ENCODE results near the gene DLG2. TPM values are rescaled to one million over a fixed set of nuclear protein-coding genes. Genes with fewer than 3 reads are reported as not detected.
A peak's percentile ranks its signal among the peaks of the same experiment; 100 is the strongest.

DLG2 gene
- total RNA-seq, 1 donor from 2014 or later = 5.1 TPM

DNA sequence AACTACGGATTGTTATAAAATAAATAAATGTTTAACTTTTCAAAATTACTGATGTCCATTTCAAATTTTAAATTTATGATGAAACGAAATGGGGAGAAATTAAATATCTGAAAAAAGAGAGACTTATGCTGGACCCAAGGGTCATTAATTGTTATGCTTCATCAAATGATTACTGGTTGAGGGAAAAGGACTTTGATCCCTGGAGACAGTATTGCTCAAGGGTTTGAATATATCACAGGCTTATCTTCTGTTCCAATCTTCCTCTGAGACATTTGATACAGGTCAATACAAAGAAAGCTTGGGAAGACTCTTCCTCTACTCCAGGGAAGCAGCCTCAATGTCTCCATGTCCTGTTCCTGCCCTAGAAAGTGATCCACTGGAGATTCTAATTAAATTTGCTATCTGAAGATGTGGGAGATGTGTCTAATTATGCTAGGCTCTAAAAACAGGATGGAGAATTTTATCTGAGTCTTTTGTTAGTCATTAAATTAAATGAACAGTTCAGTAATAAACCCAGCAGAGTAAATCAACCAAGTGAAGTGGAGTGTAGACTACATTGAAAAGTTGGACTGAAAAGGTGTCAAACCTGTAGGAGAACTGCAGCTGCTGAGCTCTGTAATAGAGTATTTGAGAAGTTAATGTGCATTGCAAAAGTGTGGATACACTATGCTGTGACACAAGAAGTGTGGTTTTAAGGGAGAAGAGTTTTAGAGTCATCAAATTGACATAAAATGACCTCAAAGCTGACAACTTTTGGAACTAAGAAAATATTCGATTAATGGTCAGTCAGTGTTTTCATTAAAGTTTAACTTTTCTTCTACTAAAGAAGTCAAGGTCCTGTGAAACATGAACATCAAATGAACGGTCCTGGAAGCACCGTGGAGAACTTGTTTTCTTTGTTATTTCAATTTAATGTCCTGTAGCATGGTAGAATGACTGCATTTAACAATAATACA, 1717.3 kb downstream of the DLG2 start:
- Mint-ChIP-seq H3K27ac (ENCODE audit: unreplicated experiment) (no peak overlapping the region), H3K27me3 (ENCODE audit: unreplicated experiment) (peaks cover 1% of the 10 kb centered on the region), H3K4me1 (ENCODE audit: unreplicated experiment) (peaks cover 24% of the 10 kb centered on the region), H3K36me3 (ENCODE audit: low read depth, unreplicated experiment) (no peaks in the 10 kb centered on the region), H3K9me3 (ENCODE audit: unreplicated experiment) (no peaks in the 10 kb centered on the region), H3K4me3 (ENCODE audit: unreplicated experiment) (no peak overlapping the region)
- no peak for DNase-seq (ENCODE audit: low spot score)
- TF ChIP-seq, protein P1, sequence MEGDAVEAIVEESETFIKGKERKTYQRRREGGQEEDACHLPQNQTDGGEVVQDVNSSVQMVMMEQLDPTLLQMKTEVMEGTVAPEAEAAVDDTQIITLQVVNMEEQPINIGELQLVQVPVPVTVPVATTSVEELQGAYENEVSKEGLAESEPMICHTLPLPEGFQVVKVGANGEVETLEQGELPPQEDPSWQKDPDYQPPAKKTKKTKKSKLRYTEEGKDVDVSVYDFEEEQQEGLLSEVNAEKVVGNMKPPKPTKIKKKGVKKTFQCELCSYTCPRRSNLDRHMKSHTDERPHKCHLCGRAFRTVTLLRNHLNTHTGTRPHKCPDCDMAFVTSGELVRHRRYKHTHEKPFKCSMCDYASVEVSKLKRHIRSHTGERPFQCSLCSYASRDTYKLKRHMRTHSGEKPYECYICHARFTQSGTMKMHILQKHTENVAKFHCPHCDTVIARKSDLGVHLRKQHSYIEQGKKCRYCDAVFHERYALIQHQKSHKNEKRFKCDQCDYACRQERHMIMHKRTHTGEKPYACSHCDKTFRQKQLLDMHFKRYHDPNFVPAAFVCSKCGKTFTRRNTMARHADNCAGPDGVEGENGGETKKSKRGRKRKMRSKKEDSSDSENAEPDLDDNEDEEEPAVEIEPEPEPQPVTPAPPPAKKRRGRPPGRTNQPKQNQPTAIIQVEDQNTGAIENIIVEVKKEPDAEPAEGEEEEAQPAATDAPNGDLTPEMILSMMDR (IDR thresholded peaks at IDR 0.05; ENCODE audit: unreplicated experiment) = no peak

DNA sequence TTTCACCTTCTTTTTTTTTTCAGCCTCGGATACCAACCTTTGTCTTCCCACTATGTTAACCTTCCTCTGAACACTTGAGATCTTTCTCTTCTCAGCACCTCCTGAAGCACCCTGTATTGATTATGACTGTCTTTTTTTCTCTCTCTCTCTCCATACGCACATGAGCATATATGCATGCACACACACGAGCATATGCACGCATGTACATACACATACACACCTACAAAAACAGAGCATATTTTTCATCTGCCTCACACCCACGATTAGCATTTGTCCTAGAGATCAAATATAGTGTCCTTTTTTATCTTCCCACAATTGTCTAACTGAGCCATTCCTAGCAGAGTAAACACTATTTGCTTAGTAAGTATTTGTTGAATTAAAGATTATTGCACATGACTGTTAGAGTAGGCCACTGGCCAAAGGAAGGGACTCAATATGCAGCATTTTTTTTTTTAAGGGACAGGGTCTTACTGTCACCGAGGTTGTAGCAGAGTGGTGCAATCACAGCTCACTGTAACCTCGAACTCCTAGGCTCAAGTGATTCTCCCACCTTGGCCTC, 1718.8 kb downstream of the DLG2 start:
- no peaks in the 10 kb centered on the region for H3K36me3 Mint-ChIP-seq (ENCODE audit: low read depth, unreplicated experiment)
- no peak overlapping the region for H3K4me3 Mint-ChIP-seq (ENCODE audit: unreplicated experiment)
- peaks cover 1% of the 10 kb centered on the region for H3K27me3 Mint-ChIP-seq (ENCODE audit: unreplicated experiment)
- H3K9me3 Mint-ChIP-seq (ENCODE audit: unreplicated experiment) = no peaks in the 10 kb centered on the region
- TF ChIP-seq, protein P1 (IDR thresholded peaks at IDR 0.05; ENCODE audit: unreplicated experiment) = no peak
- H3K4me1 Mint-ChIP-seq (ENCODE audit: unreplicated experiment) = peaks cover 24% of the 10 kb centered on the region
- DNase-seq (ENCODE audit: low spot score) = no peak
- H3K27ac Mint-ChIP-seq (ENCODE audit: unreplicated experiment) = no peak overlapping the region

DNA sequence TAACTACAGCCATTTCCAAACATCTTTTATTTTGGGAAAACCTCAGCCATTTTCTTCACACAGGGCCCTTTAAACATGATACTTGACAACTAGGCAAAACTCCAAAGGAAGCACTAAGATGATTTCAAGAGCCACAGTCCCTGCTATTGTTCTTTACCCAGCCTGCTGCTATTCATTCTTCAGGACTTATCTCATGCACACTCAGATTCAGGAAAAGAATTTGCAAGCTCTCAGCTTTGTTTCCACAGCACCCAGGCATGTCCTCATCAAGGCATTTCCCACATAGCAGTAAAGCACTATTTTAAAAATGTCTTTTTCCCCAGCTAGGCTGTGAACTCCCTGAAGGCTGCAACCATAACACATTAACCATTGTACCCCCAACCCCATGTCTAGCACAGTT, 1731.6 kb downstream of the DLG2 start:
- H3K27me3 Mint-ChIP-seq (ENCODE audit: unreplicated experiment) = peaks cover 2% of the 10 kb centered on the region
- TF ChIP-seq, protein P1 (IDR thresholded peaks at IDR 0.05; ENCODE audit: unreplicated experiment) = no peak
- peak overlapping the region; percentile 99 for H3K27ac Mint-ChIP-seq (ENCODE audit: unreplicated experiment)
- H3K4me3 Mint-ChIP-seq (ENCODE audit: unreplicated experiment) = no peak overlapping the region
- DNase-seq (ENCODE audit: low spot score) = peak; percentile 9
- H3K9me3 Mint-ChIP-seq (ENCODE audit: unreplicated experiment) = peaks cover 6% of the 10 kb centered on the region
- H3K4me1 Mint-ChIP-seq (ENCODE audit: unreplicated experiment) = peaks cover 24% of the 10 kb centered on the region
- no peaks in the 10 kb centered on the region for H3K36me3 Mint-ChIP-seq (ENCODE audit: low read depth, unreplicated experiment)

DNA sequence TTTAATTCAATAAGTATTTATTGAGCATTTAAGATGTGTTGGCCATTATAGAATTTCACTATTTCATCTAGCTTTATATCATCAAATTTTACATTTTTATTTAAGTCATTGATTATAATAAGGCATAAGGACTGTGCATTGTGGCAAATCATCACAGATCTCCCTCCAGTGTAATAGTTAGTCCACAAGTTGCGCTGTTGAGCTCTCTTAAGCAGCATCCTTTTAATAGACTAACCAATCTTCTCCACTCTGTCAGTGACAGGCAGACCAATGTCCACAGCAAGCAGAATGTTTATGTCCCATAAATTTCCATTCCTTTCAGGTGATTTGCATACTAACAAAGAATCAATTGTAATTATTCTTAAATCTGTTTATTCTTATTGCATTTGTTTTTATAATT, 1745.7 kb downstream of the DLG2 start:
- Mint-ChIP-seq H3K9me3 (ENCODE audit: unreplicated experiment) (no peaks in the 10 kb centered on the region), H3K27ac (ENCODE audit: unreplicated experiment) (no peak overlapping the region), H3K27me3 (ENCODE audit: unreplicated experiment) (no peaks in the 10 kb centered on the region), H3K36me3 (ENCODE audit: low read depth, unreplicated experiment) (peaks cover 3% of the 10 kb centered on the region), H3K4me3 (ENCODE audit: unreplicated experiment) (no peak overlapping the region), H3K4me1 (ENCODE audit: unreplicated experiment) (peaks cover 2% of the 10 kb centered on the region)
- TF ChIP-seq, protein P1 (IDR thresholded peaks at IDR 0.05; ENCODE audit: unreplicated experiment) = no peak
- DNase-seq (ENCODE audit: low spot score) = no peak

DNA sequence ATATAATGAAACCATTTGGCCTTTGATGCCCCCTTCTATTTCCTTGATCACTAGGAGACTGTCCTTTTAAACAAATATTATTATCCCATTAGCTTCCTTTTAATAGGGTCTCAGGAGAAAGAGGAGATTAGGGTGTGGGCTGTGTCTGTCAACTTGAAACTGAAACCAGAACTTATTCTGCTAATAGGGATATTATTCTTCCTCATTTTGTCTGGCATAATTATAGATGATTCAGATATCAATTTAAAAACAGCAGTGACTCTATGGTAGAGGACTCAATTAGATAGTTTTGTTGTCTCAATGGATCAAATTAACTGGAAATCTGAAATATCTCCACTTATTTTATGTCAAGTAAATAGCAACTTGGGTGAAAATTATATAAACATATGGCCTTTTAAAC, 1756.1 kb downstream of the DLG2 start:
- no peaks in the 10 kb centered on the region for H3K4me1 Mint-ChIP-seq (ENCODE audit: unreplicated experiment)
- TF ChIP-seq, protein P1 (IDR thresholded peaks at IDR 0.05; ENCODE audit: unreplicated experiment) = no peak
- no peak overlapping the region for H3K4me3 Mint-ChIP-seq (ENCODE audit: unreplicated experiment)
- no peak overlapping the region for H3K27ac Mint-ChIP-seq (ENCODE audit: unreplicated experiment)
- no peaks in the 10 kb centered on the region for H3K9me3 Mint-ChIP-seq (ENCODE audit: unreplicated experiment)
- no peaks in the 10 kb centered on the region for H3K27me3 Mint-ChIP-seq (ENCODE audit: unreplicated experiment)
- no peak for DNase-seq (ENCODE audit: low spot score)
- no peaks in the 10 kb centered on the region for H3K36me3 Mint-ChIP-seq (ENCODE audit: low read depth, unreplicated experiment)
